ENCODE data around the gene DGCR6L. TPM values are rescaled to one million over a fixed set of nuclear protein-coding genes. Genes with fewer than 3 reads are reported as not detected.
"Not testable (repeated sequence)": the region's sequence is repeated elsewhere in the genome, so short reads cannot be mapped to it uniquely, and the experiment has no call there.

Gene DGCR6L
- total and polyA plus RNA-seq, 10 of the 15 experiments (the other 5 are each of a cell fraction or from before 2014, with no cell fraction given), result 1.6 to 62.8 (median 22.6) TPM

DNA sequence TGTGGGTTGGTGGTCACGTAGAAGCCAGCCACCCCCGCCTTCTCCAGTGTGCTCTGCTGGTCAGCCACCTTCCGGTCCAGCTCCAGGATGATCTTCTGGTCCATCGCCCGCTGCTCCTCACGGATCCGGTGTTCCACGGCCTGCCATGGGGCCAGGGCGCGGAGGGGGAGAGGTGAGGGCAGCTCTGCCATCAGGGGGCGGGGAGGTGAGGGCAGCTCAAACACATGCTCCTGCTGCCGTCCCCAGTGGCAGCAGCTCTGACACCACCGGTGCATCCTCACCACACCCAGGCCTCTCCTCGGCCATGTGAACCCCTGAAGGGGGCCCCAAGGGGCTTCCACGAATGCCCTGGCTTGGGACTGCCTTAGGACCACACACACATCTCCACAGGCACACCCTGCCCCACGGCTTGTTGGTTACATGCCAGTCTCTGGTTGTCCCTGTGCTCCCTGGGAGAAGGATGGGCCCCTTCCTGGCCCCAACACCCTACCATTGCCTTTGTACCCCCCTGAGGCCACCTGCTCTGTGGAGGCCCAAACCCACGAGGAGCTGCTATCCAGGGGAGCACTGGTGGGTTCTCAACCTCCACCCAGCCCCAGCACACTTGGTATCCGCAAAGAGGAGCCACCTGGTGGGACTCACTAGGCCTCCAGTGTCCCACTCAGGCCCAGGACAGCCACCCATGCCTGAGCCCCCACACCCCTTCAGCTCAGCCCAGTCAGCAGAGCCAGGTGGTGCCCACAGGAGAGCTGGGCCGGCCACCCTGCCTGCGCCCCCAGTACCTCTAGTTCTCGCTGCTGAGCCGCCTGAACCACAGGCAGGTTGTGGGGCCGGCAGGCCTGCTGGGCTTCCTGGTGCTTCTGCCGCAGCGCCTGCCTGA, 4.3 kb downstream of the DGCR6L start (continued):
- TF ChIP-seq, protein P1, sequence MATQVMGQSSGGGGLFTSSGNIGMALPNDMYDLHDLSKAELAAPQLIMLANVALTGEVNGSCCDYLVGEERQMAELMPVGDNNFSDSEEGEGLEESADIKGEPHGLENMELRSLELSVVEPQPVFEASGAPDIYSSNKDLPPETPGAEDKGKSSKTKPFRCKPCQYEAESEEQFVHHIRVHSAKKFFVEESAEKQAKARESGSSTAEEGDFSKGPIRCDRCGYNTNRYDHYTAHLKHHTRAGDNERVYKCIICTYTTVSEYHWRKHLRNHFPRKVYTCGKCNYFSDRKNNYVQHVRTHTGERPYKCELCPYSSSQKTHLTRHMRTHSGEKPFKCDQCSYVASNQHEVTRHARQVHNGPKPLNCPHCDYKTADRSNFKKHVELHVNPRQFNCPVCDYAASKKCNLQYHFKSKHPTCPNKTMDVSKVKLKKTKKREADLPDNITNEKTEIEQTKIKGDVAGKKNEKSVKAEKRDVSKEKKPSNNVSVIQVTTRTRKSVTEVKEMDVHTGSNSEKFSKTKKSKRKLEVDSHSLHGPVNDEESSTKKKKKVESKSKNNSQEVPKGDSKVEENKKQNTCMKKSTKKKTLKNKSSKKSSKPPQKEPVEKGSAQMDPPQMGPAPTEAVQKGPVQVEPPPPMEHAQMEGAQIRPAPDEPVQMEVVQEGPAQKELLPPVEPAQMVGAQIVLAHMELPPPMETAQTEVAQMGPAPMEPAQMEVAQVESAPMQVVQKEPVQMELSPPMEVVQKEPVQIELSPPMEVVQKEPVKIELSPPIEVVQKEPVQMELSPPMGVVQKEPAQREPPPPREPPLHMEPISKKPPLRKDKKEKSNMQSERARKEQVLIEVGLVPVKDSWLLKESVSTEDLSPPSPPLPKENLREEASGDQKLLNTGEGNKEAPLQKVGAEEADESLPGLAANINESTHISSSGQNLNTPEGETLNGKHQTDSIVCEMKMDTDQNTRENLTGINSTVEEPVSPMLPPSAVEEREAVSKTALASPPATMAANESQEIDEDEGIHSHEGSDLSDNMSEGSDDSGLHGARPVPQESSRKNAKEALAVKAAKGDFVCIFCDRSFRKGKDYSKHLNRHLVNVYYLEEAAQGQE (IDR thresholded peaks at IDR 0.05; ENCODE audit: low read depth, low read length), result no peak
- TF ChIP-seq, protein P2, sequence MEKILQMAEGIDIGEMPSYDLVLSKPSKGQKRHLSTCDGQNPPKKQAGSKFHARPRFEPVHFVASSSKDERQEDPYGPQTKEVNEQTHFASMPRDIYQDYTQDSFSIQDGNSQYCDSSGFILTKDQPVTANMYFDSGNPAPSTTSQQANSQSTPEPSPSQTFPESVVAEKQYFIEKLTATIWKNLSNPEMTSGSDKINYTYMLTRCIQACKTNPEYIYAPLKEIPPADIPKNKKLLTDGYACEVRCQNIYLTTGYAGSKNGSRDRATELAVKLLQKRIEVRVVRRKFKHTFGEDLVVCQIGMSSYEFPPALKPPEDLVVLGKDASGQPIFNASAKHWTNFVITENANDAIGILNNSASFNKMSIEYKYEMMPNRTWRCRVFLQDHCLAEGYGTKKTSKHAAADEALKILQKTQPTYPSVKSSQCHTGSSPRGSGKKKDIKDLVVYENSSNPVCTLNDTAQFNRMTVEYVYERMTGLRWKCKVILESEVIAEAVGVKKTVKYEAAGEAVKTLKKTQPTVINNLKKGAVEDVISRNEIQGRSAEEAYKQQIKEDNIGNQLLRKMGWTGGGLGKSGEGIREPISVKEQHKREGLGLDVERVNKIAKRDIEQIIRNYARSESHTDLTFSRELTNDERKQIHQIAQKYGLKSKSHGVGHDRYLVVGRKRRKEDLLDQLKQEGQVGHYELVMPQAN (conservative IDR thresholded peaks at IDR 0.05), result no peak
- TF ChIP-seq, protein P3, sequence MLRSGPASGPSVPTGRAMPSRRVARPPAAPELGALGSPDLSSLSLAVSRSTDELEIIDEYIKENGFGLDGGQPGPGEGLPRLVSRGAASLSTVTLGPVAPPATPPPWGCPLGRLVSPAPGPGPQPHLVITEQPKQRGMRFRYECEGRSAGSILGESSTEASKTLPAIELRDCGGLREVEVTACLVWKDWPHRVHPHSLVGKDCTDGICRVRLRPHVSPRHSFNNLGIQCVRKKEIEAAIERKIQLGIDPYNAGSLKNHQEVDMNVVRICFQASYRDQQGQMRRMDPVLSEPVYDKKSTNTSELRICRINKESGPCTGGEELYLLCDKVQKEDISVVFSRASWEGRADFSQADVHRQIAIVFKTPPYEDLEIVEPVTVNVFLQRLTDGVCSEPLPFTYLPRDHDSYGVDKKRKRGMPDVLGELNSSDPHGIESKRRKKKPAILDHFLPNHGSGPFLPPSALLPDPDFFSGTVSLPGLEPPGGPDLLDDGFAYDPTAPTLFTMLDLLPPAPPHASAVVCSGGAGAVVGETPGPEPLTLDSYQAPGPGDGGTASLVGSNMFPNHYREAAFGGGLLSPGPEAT (IDR thresholded peaks at IDR 0.05; ENCODE audit: low read depth), result no peak
- TF ChIP-seq SRF (IDR thresholded peaks at IDR 0.05; ENCODE audit: low read depth in 2 of 2, low read length in 2 of 2), result no peak

DNA sequence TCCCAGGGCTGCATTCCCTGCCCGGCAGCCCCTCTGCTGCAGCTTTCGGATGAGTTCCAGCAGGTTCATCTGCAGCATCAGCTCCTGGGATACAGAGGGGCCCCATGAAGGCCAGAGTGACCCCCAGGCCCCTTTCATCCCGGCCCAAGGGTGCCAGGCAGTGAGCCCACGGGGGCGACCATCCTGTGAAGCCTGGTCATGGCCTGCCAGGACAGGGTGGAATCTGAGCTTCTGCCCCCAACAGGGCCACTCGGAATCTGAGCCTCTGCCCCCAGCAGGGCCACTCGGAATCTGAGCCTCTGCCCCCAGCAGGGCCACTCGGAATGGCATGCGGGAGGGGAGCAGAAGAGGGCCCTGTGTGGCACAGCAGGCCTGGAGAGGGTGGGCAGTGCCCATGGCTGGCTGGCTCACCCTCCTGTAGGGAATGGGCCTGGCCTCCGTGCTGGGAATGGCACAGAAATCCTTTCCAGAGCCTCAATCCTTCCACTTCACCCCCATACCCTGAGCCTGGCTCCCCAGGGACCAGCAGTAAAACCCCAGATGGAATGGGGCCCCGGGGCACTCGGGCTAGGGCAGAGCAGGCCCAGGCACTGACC, 5.0 kb downstream of the DGCR6L start:
- H3K9me3 ChIP-seq (replicated peaks; ENCODE audit: control insufficient read depth, insufficient read depth, low read length); DNase-seq (ENCODE audit: low read depth, low spot score); H3K79me2 ChIP-seq (ENCODE audit: control insufficient read depth, insufficient read depth, low read length); H3K9ac ChIP-seq (ENCODE audit: control insufficient read depth, insufficient read depth, low read length); intact Hi-C loops (cut with micrococcal nuclease; ENCODE audit: unreplicated experiment); H3K4me1 ChIP-seq (ENCODE audit: control insufficient read depth, insufficient read depth, low read length); POLR2A ChIA-PET; H3K4me3 ChIP-seq; in situ Hi-C loops (cut with MboI); H3K27me3 ChIP-seq (replicated peaks in 1 of 2; ENCODE audit: control insufficient read depth in 2 of 2, insufficient read depth in 2 of 2, low read length in 1 of 2); RAD21 ChIA-PET (ENCODE audit: unreplicated experiment); H3K36me3 ChIP-seq (ENCODE audit: control insufficient read depth in 2 of 2, insufficient read depth in 2 of 2, low read length in 1 of 2); SMC1A ChIA-PET (ENCODE audit: uncharacterized antibody, unreplicated experiment); BruUV-seq (replicated peaks); FAIRE-seq; H3K4me2 ChIP-seq (ENCODE audit: control insufficient read depth, insufficient read depth); H2AFZ ChIP-seq (ENCODE audit: control insufficient read depth, low read depth, low read length); H3K27ac ChIP-seq (ENCODE audit: control insufficient read depth, insufficient read depth); ATAC-seq; H4K20me1 ChIP-seq (ENCODE audit: control insufficient read depth, insufficient read depth): not testable (repeated sequence)
- 74% methylated on average over 11 of the region's 12 CpGs for WGBS (ENCODE audit: insufficient coverage, insufficient replicate concordance, low lambda C conversion rate, missing lambda C conversion rate)
- CTCF ChIA-PET, result interaction anchor here (0.6 kb wide), 1 partner anchor 76 kb away, joined by 4 read pairs; no protein-coding TSS in a partner anchor

DNA sequence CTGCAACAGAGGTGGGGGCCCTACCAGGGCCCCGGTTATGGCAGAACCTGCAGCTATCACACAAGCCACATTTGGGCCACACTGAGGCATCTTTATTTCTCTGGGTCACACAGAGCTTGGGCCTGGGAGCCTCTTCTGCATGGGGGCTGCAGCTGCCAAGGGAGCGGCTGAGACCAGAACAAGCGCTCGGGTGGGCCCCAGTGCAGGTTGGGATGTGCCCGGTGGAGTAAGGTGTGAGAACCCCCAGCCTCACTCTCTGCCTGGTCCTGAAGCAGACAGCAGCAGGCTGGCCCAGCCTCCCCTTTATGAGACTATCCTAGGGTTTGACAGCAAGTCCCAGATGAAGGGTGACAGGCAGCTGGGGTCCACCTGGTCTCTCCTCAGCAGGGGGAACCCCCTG, 5.7 kb downstream of the DGCR6L start:
- H4K20me1 ChIP-seq (ENCODE audit: control insufficient read depth, insufficient read depth); DNase-seq (ENCODE audit: low read depth, low spot score); in situ Hi-C loops (cut with MboI); BruUV-seq (replicated peaks); H3K27ac ChIP-seq (ENCODE audit: control insufficient read depth, insufficient read depth); H3K9ac ChIP-seq (ENCODE audit: control insufficient read depth, insufficient read depth, low read length); POLR2A ChIA-PET; H2AFZ ChIP-seq (ENCODE audit: control insufficient read depth, low read depth, low read length); H3K4me2 ChIP-seq (ENCODE audit: control insufficient read depth, insufficient read depth); RAD21 ChIA-PET (ENCODE audit: unreplicated experiment); H3K4me1 ChIP-seq (ENCODE audit: control insufficient read depth, insufficient read depth, low read length); H3K36me3 ChIP-seq (ENCODE audit: control insufficient read depth in 2 of 2, insufficient read depth in 2 of 2, low read length in 1 of 2); FAIRE-seq; ATAC-seq; intact Hi-C loops (cut with micrococcal nuclease; ENCODE audit: unreplicated experiment); H3K79me2 ChIP-seq (ENCODE audit: control insufficient read depth, insufficient read depth, low read length); CTCF ChIA-PET; H3K9me3 ChIP-seq (replicated peaks; ENCODE audit: control insufficient read depth, insufficient read depth, low read length); SMC1A ChIA-PET (ENCODE audit: uncharacterized antibody, unreplicated experiment); H3K4me3 ChIP-seq; H3K27me3 ChIP-seq (replicated peaks in 1 of 2; ENCODE audit: control insufficient read depth in 2 of 2, insufficient read depth in 2 of 2, low read length in 1 of 2): not testable (repeated sequence)
- 93% methylated on average over 4 of the region's 5 CpGs for WGBS (ENCODE audit: insufficient coverage, insufficient replicate concordance, low lambda C conversion rate, missing lambda C conversion rate)

Data from GM12878 (cell line).